GM18502 (cell line): ENCODE data around the gene SH3PXD2A.

ENCODE experiments used
- ATAC-seq: cut with Tn5 transposase; IDR thresholded peaks from one replicate; pipeline ENCODE4 v1.9.1; 2021; ENCODE audit warnings: mild to moderate bottlenecking; ENCODE audit not compliant: unreplicated experiment, poor library complexity

SH3PXD2A gene

DNA sequence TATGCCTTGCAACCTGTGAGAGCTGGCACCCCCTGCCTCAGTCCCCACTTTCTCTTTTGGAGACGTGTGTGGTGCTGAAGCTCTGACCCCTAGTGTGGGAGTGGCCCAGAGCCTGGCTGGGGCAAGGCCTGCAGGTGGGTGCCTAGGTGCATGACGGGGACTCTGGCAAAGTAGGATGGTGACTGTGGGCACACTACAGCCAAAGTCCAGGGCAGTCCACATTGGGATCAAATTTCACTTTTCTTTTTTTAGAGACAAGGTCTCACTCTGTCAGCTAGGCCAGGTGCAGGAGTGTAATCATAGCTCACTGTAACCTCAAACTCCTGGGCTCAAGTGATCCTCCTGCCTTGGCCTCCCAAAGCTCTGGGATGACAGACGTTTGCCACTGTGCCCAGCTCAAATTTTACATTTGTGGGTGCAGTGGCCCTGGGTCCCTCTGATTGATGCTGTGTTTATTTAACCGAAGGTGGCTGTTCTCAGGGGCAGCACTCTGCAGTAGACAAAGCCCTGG is 309.6 kb downstream of the SH3PXD2A start:
- ATAC-seq: no peak

DNA sequence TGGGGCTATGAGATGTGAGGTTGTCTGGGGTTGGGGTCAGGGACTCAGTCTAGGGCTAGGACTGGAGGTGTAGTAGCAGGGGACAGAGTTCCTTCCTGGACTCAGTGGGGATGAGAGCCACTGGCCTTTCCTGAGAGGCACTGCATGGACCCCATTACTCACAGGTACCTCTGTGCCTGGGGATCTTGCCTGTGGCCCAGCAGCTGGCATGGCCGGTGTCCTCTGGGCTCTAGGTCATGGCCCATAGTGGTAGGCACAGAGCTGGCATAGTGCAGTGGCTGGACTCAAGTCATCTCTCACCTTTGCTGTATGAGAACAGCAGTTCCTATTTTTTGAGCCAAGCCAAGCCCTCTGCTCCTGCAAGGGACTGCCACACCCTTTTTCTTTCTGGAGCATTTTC is 310.0 kb downstream of the SH3PXD2A start:
- ATAC-seq: no peak

GRCh38 chr10:103544657-103545310 is 310.6 kb downstream of the SH3PXD2A start:
- no peak for ATAC-seq
